Stimulated activated CD8-positive, alpha-beta memory T cell treated with anti-CD3 and anti-CD28 coated beads, Interleukin-15, amount 100 ng/mL, for 1 hour (primary cell): ENCODE data around the gene C1QTNF12.

Source experiments
- DNase-seq: peaks from one replicate; pipeline ENCODE4 v3.0.0-alpha.2; 2020; ENCODE audit warnings: low read depth

Gene C1QTNF12

DNA sequence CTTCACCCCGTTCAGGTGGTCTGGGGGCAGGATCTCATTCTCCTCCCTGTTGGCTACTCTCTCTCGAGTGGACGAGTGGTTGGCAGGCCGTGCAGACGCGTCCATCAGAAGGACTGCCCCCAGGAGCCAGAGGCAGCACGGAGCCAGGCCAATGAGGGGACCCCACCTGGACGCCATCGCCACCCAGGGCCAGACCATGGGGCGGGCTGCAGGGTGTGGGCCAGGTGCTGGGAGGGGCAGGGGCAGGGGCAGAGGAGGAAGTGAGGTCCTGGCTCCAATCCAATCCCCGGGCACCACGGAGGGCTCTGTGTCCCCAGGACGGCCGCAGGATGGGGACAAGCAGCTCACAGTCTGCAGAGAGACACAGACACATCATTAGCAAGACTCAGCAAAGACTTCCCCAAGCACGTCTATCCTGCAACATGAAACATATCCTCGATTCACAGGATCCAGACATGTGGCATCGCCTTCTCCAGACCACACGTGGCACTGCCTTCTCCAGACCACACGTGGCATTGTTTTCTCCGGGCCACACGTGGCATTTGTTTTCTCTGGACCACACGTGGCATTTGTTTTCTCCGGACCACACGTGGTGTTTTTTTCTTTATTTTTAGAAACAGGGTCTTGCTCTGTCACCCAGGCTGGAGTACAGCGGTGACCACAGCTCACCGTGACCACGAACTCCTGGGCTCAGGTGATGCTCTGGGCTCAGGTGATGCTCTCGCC, 17.8 kb downstream of the C1QTNF12 start:
- DNase-seq, result no peak

DNA sequence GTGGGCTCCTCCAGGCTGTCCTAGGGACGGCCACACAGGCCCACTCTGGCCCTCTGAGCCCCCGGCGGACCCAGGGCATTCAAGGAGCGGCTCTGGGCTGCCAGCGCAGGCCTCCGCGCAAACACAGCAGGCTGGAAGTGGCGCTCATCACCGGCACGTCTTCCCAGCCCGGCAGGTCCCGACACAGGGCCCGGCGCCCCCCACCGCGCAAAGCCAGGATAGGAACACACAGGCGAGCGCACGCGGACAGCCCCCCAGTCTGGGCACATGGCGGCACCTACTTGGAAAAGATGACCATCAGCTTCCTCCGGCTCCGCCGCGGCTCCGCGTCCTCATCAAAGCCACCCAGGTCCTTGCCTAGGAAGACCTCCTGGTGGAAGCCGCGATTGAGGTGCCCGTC, 18.3 kb downstream of the C1QTNF12 start:
- DNase-seq, result no peak

DNA sequence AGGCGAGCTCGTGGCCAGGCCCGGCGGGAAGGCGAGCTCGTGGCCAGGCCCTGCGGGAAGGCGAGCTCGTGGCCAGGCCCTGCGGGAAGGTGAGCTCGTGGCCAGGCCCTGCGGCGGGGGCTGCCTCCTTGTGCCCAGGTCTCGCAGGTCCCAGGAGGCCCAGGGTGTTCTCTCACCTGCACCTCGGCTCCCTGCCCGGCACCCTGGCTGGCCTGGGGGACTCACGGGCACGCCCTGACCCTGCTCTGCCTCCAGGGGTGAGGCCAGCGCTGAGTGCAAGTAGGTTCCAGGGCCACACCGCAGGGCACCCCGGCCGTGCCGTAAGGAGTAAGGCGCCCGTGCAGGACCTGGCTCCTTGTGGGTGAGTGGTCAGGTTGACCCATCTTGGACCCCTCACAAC, 19.1 kb downstream of the C1QTNF12 start:
- no peak for DNase-seq

DNA sequence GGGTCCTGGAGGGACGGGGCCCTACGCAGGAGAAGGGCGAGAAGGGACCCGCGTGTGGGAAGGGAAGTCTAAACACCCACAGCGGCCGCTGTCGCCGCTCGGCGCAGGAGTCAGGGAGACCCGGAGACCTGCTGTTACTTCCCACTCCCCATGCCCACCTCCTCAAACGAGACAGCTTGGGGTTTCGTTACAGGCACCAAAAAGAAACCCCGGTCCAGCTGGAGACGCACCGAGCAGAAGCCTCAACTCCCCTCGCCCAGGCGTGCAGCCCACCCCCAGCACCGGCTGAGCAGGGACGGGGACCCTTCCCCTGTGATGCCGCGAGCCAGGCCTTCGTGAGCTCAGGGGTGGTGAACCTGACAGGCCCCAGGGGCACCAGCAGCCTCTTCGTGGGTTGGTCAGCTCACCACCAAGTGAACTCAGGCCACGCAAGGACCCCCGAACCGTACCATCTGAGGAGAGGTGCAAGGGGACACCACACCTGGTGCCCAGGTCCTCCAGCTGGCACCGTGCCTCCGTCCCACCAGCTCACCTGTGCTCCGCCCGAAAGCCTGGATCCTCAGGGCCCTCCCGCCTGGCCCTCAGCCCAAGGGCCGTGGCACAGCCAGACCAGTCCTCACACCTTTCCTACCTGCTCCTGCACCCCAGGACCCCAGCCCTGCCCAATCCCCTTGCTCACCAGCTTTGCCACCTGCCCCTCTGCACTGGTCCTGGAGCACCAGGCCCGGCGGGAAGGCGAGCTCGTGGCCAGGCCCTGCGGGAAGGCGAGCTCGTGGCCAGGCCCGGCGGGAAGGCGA, 19.8 kb downstream of the C1QTNF12 start:
- no peak for DNase-seq

DNA sequence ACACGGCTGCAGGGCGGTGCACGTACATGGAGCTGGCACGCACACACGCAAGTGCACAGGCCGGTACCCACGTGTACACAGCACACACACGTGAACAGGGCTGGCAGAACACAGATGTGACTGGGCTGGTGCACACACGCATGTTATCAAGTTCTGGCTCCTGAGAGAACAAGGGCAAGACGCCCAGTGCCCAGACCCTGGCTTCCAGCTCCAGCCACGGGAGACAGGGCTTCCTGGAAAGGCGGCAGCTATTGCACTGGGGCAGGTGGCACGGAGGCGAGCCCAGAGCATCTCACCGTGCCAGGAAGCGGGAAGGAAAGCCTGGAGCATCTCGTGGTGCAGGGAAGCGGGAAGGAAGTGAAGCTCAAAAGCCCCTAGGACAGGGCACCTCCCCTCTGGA, 20.6 kb downstream of the C1QTNF12 start:
- DNase-seq, result no peak

DNA sequence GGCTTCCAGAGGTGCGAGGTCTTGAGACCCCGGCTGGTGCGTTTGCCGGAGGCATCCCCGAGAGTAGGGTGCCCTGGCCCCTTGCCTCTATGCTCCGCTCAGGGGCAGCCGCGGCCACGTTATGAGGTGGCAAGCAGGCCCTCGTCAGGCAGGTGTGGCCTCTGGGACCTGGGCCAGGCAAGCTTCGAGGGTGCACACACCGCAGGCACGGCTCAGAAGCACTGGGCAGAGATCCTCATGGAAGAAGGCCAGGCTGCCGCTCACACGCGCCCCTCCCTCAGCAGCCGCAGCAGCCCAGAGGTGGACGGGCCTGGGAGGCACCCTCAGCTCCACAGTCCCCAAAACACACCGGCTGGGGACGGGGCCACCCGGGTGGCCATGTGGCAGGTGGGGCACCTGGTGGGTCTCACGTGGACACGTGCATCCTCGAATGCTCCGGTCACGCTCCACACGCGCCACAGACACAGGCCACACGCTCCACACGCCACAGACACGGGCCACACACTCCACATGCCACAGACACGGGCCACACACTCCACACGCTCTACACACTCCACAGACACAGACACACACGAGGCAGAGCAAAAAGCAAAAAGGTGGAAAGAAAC, 21.2 kb downstream of the C1QTNF12 start:
- DNase-seq, result no peak

DNA sequence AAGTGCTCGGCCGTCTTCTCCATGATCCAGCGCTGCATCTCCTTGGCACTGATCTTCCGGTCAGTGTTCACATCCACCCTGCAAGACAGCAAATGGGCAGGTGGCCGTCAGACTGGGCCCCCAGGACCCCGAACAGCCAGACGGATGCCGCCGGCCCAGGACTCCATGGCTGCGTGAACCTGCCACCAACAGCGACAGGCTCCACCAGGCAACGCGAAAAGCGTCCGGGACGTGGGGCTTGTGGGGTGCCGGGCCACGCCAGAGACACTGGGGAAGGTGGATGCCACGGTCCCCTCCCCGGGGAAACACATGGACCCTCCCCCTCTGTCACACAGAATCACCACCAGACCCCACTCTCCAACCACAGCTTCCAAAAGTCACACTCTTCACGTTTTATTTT, 22.6 kb downstream of the C1QTNF12 start:
- no peak for DNase-seq

DNA sequence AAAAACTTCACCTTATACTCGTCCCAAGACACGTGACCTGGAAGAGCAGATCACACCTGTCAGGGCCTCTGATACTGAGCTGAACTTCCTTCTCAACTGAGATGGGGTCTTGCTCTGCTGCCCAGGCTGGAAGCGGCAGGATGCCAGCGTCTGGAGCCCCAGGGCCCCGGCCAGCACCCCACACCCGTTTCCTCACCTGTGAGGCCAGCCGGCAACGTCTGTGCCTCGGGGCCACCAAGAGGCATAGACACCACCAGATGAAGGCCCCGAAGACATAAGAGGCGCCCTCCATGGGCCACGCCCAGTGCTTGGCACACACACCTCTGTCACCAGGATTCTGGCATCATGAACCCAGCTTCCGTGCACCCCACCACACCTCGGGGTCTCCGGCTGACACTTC, 23.2 kb downstream of the C1QTNF12 start:
- no peak for DNase-seq

DNA sequence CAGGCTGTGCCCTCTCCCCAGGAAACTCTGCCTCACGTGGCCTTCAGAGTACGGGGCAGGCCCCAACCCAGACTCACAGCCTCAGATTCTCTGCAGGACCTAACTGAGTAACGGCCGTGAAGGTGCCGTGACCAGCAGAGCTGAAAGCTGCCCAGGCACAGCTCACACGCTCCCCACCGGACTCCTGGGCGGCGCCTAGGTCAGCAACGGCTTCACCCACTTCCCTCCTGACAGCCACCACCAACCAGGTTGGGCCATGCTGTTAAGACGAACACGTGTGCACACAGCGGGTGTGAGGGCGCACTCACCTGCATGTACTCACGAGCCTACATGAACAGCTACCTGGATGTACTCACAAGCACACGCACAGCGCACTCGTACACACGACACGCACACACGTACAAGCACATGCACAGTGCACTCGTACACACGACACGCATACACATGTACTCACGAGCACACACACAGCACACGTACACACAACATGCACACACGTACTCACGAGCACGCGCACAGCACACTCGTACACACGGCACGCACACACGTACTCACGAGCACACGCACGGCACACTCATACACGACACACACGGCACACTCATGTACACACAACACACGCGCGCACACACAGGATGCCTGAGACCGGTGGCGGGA, 23.8 kb downstream of the C1QTNF12 start:
- DNase-seq, result no peak

DNA sequence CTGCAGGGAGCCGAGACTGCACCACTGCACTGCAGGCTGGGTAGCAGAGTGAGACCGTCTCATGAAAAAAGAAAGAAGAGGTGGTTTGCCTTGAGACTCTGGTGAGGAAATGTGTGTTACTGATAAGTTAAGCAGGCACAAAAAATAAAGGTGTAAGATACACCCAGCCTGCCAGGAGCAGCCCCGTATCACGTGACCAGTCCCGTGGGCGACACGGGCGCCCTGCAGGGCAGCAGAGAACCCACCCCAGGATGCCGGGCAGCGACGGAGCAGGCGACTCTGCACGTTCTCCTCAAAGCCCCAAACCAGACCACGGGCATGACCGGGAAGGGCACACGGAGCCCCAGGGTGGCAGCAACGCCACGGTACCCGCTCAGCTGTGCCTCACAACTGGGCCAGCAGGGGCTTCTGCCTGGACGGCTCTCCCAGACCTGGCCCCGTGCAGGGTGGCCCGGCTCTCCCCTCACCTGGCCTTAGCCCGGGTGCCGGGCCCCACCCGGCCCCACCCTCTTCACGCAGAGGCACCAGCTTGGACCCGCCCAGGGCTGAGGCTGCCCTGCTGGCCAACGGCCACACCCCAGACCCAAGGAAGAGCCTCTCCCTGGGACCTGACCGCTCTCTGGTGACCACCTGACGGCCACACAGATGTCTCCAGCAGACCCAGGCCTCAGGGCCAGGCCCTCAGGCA, 24.5 kb downstream of the C1QTNF12 start:
- DNase-seq, result no peak

DNA sequence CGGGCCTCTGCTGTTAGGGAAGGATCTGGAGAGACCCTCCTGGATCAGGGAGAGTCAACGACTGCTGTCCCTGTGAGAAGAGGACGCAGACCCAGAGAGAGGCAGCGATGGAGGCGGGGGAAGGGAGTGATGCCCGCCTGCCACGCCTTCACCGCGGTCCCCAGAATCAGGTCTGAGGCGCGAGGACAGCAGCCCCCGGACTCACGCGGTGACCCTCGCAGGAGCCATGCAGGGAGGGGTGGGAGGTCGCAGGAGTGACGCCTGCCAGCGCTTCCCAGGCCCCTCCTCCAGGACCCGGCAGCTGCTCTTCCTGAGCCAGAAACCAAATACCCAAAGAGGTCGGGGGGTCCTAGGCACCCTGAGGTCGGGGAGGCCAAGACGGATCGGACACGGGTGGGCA, 26.3 kb downstream of the C1QTNF12 start:
- DNase-seq, result no peak

DNA sequence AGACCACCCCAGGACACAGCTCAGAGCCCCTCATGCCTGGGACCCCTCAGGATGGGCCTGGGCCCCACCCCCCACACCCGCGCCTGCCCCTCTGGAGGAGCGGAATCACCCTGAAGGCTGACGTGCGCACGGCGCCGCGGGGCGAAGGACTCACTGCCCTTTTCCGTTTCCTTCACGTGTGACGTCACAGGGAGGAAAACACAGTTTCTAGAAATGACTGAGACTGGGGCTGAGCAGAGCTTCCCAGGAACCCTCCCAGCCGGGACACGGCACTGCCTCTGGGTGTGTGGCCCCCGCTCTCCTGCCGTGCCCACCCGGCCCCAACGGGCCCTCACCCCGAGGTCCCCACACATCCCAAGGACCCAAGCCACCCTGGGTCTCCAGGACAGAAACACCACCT, 27.2 kb downstream of the C1QTNF12 start:
- DNase-seq, result no peak

DNA sequence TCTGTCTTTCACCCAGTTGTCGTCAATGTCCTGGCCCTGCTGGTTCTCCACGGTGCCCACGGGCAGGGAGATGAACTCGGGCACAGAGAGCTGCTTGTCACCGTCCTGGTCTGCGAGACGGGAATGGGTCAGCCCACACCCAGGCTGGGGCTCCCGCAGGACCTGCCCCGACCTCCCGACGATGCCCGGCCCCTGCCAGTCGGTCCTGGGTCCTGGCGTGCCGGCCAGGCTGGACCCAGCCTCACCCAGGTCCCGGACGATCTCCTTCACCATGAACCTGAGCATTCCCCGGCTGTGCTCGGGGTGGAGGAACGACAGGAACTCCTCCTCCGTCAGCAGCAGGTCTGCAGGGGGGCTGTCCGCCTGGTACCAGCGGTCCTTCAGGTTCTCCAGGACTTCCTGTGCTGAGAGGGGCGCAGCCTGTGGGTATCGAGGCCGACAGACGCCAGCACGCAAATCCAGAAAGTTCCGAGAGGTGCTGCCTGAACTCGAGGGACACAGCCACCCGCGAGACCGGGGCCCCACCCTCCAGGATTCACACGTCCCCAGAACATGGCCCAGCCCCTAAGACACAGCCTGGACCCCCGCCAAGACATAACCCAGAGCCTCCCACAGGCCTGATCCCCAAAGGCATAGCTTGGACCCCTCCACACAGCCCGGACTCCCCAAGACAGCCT, 27.9 kb downstream of the C1QTNF12 start:
- DNase-seq, result no peak

DNA sequence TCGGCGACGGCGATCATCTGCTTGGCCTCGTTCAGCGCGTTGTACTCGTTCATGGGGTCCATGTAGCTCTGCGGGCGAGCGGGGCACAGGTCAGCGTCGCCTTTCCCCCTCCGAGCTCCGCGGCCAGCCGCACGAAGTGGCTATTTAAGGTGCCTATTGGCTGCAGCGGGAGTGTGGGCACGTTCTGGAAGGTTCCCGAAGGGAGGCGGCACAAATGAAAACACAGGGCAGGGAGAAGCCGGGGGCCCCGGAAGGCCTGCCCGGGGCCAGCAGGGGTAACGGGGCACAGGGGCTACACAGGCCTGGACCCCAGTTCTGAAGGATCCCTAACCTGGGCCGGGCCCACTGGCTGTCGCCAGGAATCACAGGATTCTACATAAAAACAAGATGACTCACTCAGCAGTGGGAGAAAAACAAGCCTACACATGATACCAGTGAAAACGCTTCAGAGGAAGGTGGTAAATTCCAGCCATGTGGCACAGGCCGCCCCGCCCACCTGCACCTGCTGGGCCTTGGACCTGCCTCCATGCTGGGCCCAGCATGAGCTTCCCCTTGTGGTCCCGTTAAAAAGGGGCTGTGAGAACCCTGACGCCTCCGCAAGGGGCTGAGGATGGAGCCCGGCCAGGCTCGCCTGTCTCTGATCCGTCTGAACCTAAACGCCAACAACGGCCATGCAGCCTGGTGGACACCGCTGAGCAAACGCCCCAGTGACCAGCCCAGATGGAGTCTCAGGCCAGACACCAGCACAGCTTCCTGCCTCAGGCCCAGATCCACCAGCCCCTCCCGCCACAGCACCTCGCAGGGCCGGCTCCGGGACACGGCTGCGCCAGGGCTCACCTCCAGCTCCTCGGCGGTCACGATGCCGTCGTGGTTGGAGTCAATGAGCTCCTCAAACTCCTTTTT, 28.6 kb downstream of the C1QTNF12 start:
- DNase-seq, result no peak

DNA sequence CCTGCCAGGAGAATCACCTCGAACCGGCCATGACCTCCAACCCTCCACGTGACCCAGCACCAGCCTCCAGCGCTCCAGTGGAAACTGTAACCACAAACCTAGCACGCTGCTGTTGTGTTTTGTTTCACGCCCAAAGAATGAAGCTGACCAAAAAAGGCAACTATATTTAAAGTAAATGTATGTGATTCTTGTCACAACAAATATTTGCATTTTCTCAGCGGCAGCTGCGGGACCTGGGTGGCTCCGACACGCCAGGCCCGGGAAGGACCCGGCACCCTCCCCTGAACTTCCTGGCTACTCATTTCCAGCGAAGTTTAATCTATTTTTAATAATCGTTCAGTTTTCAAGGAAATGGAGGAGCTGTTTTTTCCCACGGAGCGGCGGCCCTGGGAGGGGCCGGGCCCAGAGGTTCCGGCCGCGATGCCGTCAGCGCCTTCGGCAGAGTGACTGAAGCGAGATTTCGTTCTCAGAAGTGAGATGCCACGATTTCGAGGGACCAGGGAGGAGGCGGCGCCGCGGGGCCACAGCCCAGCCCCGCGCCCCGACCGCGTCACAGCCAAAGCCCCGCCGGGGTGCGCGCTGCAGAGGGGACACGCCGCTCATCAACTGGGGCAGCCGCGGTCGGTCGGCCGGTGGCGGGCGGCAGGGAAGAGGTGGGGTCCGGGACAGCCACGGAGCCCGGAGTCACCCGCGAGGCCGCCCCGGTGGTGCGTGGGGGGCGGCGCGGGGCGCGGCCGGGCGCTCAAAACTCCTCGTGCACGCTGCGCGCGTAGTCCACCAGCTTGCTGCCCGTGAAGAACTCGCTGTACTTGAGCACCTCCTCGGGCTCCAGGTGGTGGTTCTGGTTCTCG, 29.5 kb downstream of the C1QTNF12 start:
- DNase-seq, result no peak

DNA sequence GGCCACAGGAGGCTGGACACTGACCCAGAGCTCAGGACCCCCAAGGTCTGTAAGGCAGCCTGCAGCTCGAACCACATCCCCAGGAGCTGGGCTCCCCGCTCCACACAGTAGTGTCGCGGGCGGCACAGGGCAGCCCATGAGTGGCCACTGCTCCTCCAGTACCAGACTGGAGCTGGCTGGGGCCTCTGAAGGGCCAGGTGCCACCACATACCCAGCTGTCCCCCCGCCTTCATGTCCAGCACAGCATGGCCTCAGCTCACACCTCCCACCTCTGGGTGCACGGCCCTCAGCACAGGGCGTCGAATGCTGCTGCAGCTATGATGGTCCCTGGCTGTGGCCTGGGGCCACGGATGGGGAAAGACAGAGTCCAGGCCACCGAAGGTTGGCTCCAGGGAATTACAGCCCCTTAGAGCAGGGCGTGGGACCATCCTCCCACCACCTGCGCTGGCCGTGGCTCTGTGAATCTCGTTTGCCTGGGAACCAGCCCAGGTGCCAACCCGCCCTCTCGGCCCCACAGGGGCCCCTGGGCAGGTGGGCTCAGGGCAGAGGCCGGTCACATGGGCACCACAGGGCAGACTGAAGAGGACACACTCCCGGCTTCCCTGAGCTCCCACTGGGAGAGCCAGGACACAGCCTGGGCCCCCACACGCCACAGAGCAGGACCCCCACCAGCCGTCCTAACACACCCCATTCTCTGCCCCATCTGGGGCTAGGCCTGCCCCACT, 30.5 kb downstream of the C1QTNF12 start:
- DNase-seq, result no peak

DNA sequence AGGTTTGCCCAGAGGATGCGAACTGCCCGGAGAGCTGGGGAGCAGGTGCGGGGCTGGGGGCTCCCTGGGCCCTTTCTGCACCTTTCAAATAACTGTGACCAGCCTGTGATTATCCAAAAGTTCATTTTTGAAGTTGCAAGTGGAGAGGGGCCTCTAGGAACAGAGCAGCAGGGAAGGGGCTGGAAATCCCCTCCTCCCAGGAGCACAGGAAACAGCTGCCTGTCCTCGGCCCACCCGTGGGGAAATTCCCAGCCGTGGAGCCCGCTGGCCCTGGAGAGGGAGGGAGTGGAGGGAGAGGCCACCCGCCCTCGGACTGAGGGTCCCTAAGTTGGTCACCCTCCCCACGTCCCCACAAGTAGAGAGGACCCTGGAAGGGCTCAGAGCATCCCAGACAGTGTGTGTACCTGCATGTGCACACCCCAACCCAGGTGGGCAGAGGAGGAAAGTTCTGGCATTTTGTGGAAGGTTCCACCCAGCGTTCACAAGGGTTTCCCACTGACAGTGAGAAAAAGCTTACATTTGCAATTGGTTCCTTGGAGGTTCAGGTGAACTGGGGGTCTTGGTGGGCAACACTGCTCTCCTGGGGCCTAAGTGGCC, 31.3 kb downstream of the C1QTNF12 start:
- DNase-seq, result no peak
